Measurements from ENCODE around the gene SHB. TPM values are rescaled to one million over a fixed set of nuclear protein-coding genes. Genes with fewer than 3 reads are reported as not detected.

SHB gene
- total and polyA plus RNA-seq, 7 donors, result 4.0 to 30.7 (median 8.6) TPM

GRCh38 chr9:38031594-38031993 lies 37.4 kb downstream of the SHB start:
- Histone ChIP-seq H3K4me1 (peaks cover 40% of the 10 kb centered on the region), H3K9me3 (no peaks in the 10 kb centered on the region), H3K36me3 (ENCODE audit: insufficient read depth in 1 of 2, low read depth in 1 of 2) (no peaks in the 10 kb centered on the region), H3K27ac (no peak overlapping the region), H3K4me3 (no peak overlapping the region), H3K27me3 (ENCODE audit: insufficient read depth in 3 of 3, low read length in 2 of 3) (no peaks in the 10 kb centered on the region)
- TF ChIP-seq CTCF (IDR thresholded peaks at IDR 0.05), result no peak
- WGBS, 3 donors, result 51 to 55% (median 55%) methylated on average over 4 of the region's 4 CpGs
- intact Hi-C loops (cut with DNase I), result no loop called here
- ATAC-seq (no peak), DNase-seq (no peak)

GRCh38 chr9:38030658-38031057 lies 38.4 kb downstream of the SHB start:
- Histone ChIP-seq H3K36me3 (ENCODE audit: insufficient read depth in 1 of 2, low read depth in 1 of 2) (no peaks in the 10 kb centered on the region), H3K27me3 (ENCODE audit: insufficient read depth in 3 of 3, low read length in 2 of 3) (no peaks in the 10 kb centered on the region), H3K27ac (no peak overlapping the region), H3K4me3 (no peak overlapping the region), H3K9me3 (no peaks in the 10 kb centered on the region), H3K4me1 (peaks cover 40% of the 10 kb centered on the region)
- intact Hi-C loops (cut with DNase I), result no loop called here
- 93 to 97% (median 96%) methylated on average over 3 of the region's 3 CpGs for WGBS, 3 donors
- DNase-seq (no peak), ATAC-seq (no peak)
- TF ChIP-seq CTCF (IDR thresholded peaks at IDR 0.05), result no peak

GRCh38 chr9:38029915-38030638 lies 39.0 kb downstream of the SHB start:
- H3K36me3 ChIP-seq (ENCODE audit: insufficient read depth in 1 of 2, low read depth in 1 of 2), result no peaks in the 10 kb centered on the region
- no peak for DNase-seq
- intact Hi-C loops (cut with DNase I), result no loop called here
- H3K4me1 ChIP-seq, result peaks cover 46% of the 10 kb centered on the region
- TF ChIP-seq CTCF (IDR thresholded peaks at IDR 0.05), result no peak
- no peak for ATAC-seq
- 83 to 93% (median 89%) methylated on average over 9 of the region's 9 CpGs for WGBS, 3 donors
- H3K27me3 ChIP-seq (ENCODE audit: insufficient read depth in 3 of 3, low read length in 2 of 3), result no peaks in the 10 kb centered on the region
- no peaks in the 10 kb centered on the region for H3K9me3 ChIP-seq
- H3K4me3 ChIP-seq, result no peak overlapping the region
- no peak overlapping the region for H3K27ac ChIP-seq

- DNase-seq (no peak), ATAC-seq (no peak)
- no peaks in the 10 kb centered on the region for H3K36me3 ChIP-seq (ENCODE audit: insufficient read depth in 1 of 2, low read depth in 1 of 2)
- no peaks in the 10 kb centered on the region for H3K9me3 ChIP-seq
- H3K4me1 ChIP-seq, result peaks cover 54% of the 10 kb centered on the region
- no peak for TF ChIP-seq CTCF (IDR thresholded peaks at IDR 0.05)
- no peaks in the 10 kb centered on the region for H3K27me3 ChIP-seq (ENCODE audit: insufficient read depth in 3 of 3, low read length in 2 of 3)
- WGBS, 3 donors, result 89 to 94% (median 92%) methylated on average over 6 of the region's 6 CpGs
- no peak overlapping the region for H3K4me3 ChIP-seq
- intact Hi-C loops (cut with DNase I), result no loop called here
- H3K27ac ChIP-seq, result no peak overlapping the region
Observed at GRCh38 chr9:38027714-38028113, 41.3 kb downstream of the SHB start.

Measured in psoas muscle (tissue), 8 donors.